ENCODE results near the gene CD58.

CD58 gene

GRCh38 chr1:116485071-116485735 is 85.6 kb downstream of the CD58 start:
- POLR2A ChIA-PET: interaction anchor here (0.5 to 2.0 kb wide), 8 partner anchors 13 to 346 kb away, joined by 3 to 7 read pairs (median 3); no protein-coding TSS in a partner anchor
- Histone ChIP-seq H3K4me1 (ENCODE audit: control insufficient read depth, insufficient read depth, low read length) (no peaks in the 10 kb centered on the region), H3K27ac (ENCODE audit: extremely low read depth, low read depth, low read length) (no peak overlapping the region), H3K36me3 (ENCODE audit: control insufficient read depth in 2 of 2, insufficient read depth in 1 of 2, low read length in 2 of 2) (no peaks in the 10 kb centered on the region), H3K4me3 (ENCODE audit: low read depth, low read length) (no peak overlapping the region), H3K9me3 (ENCODE audit: control insufficient read depth, insufficient read depth, low read depth, low read length) (no peaks in the 10 kb centered on the region)
- CTCF ChIA-PET: interaction anchor here (0.5 to 10.8 kb wide), 75 partner anchors 8 to 1805 kb away, joined by 3 to 331 read pairs (median 5); no protein-coding TSS in a partner anchor
- TF ChIP-seq INSM2 (tag by site-specific recombination; IDR thresholded peaks at IDR 0.05) (no peak), KLF17 (tag by site-specific recombination; IDR thresholded peaks at IDR 0.05) (0 out of 2 replicates have a peak, but pooled peaks have one; percentile 16), ZNF157 (tag by site-specific recombination; IDR thresholded peaks at IDR 0.05) (no peak), ZEB2 (tag by site-specific recombination; IDR thresholded peaks at IDR 0.05) (no peak), ZNF561 (tag by site-specific recombination; IDR thresholded peaks at IDR 0.05; ENCODE audit: borderline replicate concordance) (0 out of 2 replicates have a peak, but pooled peaks have one; percentile 69), ZNF2 (tag by site-specific recombination; IDR thresholded peaks at IDR 0.05) (no peak), PRDM1 (tag by site-specific recombination; IDR thresholded peaks at IDR 0.05) (no peak), ZNF175 (tag by site-specific recombination; IDR thresholded peaks at IDR 0.05) (no peak), ZNF18 (tag by site-specific recombination; IDR thresholded peaks at IDR 0.05) (no peak), ZNF404 (tag by site-specific recombination; IDR thresholded peaks at IDR 0.05) (no peak), ZNF140 (tag by site-specific recombination; IDR thresholded peaks at IDR 0.05) (no peak), WT1 (tag by site-specific recombination; IDR thresholded peaks at IDR 0.05) (no peak), ZFP41 (tag by site-specific recombination; IDR thresholded peaks at IDR 0.05; ENCODE audit: borderline replicate concordance) (no peak), ZFP37 (tag by site-specific recombination; IDR thresholded peaks at IDR 0.05) (peak; percentile 72; the same call in 1 of the 2 replicates), ZNF37A (tag by site-specific recombination; IDR thresholded peaks at IDR 0.05) (no peak), HIC1 (tag by site-specific recombination; IDR thresholded peaks at IDR 0.05) (no peak), GLI4 (tag by site-specific recombination; IDR thresholded peaks at IDR 0.05) (no peak), ZNF623 (tag by site-specific recombination; IDR thresholded peaks at IDR 0.05) (no peak), ZSCAN30 (tag by site-specific recombination; IDR thresholded peaks at IDR 0.05) (peak; percentile 48; the same call in 1 of the 2 replicates), ZNF791 (tag by site-specific recombination; IDR thresholded peaks at IDR 0.05) (no peak), ZNF792 (tag by site-specific recombination; IDR thresholded peaks at IDR 0.05) (no peak), ZNF488 (tag by site-specific recombination; IDR thresholded peaks at IDR 0.05) (no peak), ZNF548 (tag by site-specific recombination; IDR thresholded peaks at IDR 0.05) (no peak), PRDM2 (tag by site-specific recombination; IDR thresholded peaks at IDR 0.05; ENCODE audit: borderline replicate concordance) (no peak)

Data from HEK293 (cell line).